GM12878 (cell line): Measurements from ENCODE around the gene OR4D2. TPM values are rescaled to one million over a fixed set of nuclear protein-coding genes. Genes with fewer than 3 reads are reported as not detected.

Source experiments
- ATAC-seq: fragments of 200-7000 bp; cut with Tn5 transposase; 3 replicates; pipeline ENCODE4 v1.9.1; 2020; ENCODE audit warnings: mild to moderate bottlenecking, moderate library complexity
- Bru-seq: library from RNA; stranded (reverse); fragments of 400-500 nt; gene quantifications from one replicate; lab custom pipeline; 2021; lab: Mats Ljungman, UMichigan
- BruChase-seq, 2 experiments: library from RNA; stranded (reverse); fragments of 400-500 nt; gene quantifications; one replicate each; lab custom pipeline; 2021; lab: Mats Ljungman, UMichigan
- BruUV-seq: library from RNA; stranded (reverse); fragments of 400-500 nt; replicated peaks from 2 replicates; lab custom pipeline; 2021; lab: Mats Ljungman, UMichigan
- CTCF ChIA-PET: fragments of 300-600 bp; sonication (Branson Sonifier 250); formaldehyde crosslinking; extraction: SDS; loops from one replicate; lab custom pipeline; 2021; ENCODE audit warnings: inconsistent platforms; lab: Yijun Ruan, JAX
- POLR2A ChIA-PET: fragments of 350-600 bp; formaldehyde crosslinking; extraction: SDS; loops from one replicate; lab custom pipeline; 2021; ENCODE audit warnings: inconsistent platforms; lab: Charles Lee
- RAD21 ChIA-PET: fragments of 300-600 bp; sonication (Branson Sonifier 250); formaldehyde crosslinking; loops from one replicate; lab custom pipeline; 2023; ENCODE audit warnings: antibody characterized with exemption; ENCODE audit not compliant: unreplicated experiment; lab: Charles Lee
- SMC1A ChIA-PET: fragments of 300-600 bp; sonication (Branson Sonifier 250); formaldehyde crosslinking; loops from one replicate; lab custom pipeline; 2023; ENCODE audit not compliant: unreplicated experiment, uncharacterized antibody; lab: Charles Lee
- DNase-seq: peaks from one replicate; pipeline ENCODE4 v3.0.0-alpha.2; 2011; ENCODE audit warnings: low read depth, low spot score
- FAIRE-seq: peaks from 3 replicates; lab custom pipeline; 2011; peaks lifted over from hg19 to GRCh38; lab: Jason Lieb, UNC
- H2AFZ ChIP-seq: 2 replicates; pipeline ENCODE4 v1.6.0; 2011; ENCODE audit warnings: low read depth, low read length, control low read depth; ENCODE audit not compliant: control insufficient read depth
- H3K27ac ChIP-seq: 2 replicates; pipeline ENCODE4 v1.5.1; 2011; ENCODE audit warnings: control low read depth; ENCODE audit not compliant: control insufficient read depth, insufficient read depth
- H3K27me3 ChIP-seq, 2 experiments: replicated peaks in 1 of 2; 2 replicates each; pipeline versions ENCODE4 v1.6.0 to v1.6.1; 2011; ENCODE audit warnings: low read length in 1 of 2; ENCODE audit not compliant: control insufficient read depth in 2 of 2, insufficient read depth in 2 of 2
- H3K36me3 ChIP-seq, 2 experiments: 2 replicates each; pipeline ENCODE4 v1.5.1; 2011; ENCODE audit warnings: low read length in 1 of 2; ENCODE audit not compliant: control insufficient read depth in 2 of 2, insufficient read depth in 2 of 2
- H3K4me1 ChIP-seq: 2 replicates; pipeline ENCODE4 v1.6.1; 2011; ENCODE audit warnings: mild to moderate bottlenecking, low read length, moderate library complexity, mixed read lengths; ENCODE audit not compliant: control insufficient read depth, insufficient read depth
- H3K4me2 ChIP-seq: 2 replicates; pipeline ENCODE4 v1.6.0; 2011; ENCODE audit warnings: control low read depth; ENCODE audit not compliant: control insufficient read depth, insufficient read depth
- H3K4me3 ChIP-seq: fragments of 200-600 bp; sonication (generic); 2 replicates; pipeline ENCODE4 v1.5.1; 2016
- H3K79me2 ChIP-seq: 2 replicates; pipeline ENCODE4 v1.6.0; 2011; ENCODE audit warnings: low read length; ENCODE audit not compliant: control insufficient read depth, insufficient read depth
- H3K9ac ChIP-seq: 2 replicates; pipeline ENCODE4 v1.8.0; 2011; ENCODE audit warnings: low read length, control low read depth, mixed read lengths; ENCODE audit not compliant: control insufficient read depth, insufficient read depth
- H3K9me3 ChIP-seq: replicated peaks from 3 replicates; pipeline ENCODE4 v1.5.1; 2011; ENCODE audit warnings: mild to moderate bottlenecking, low read length; ENCODE audit not compliant: control insufficient read depth, insufficient read depth
- H4K20me1 ChIP-seq: 2 replicates; pipeline ENCODE4 v1.6.0; 2011; ENCODE audit not compliant: control insufficient read depth, insufficient read depth
- CBFB ChIP-seq: IDR thresholded peaks from 2 replicates; pipeline ENCODE4 v1.6.1; 2016; ENCODE audit warnings: antibody characterized with exemption, low read depth
- DPF2 ChIP-seq: fragments of 450-650 bp; IDR thresholded peaks from 2 replicates; pipeline ENCODE4 v1.6.1; 2017; ENCODE audit warnings: mild to moderate bottlenecking
- EP300 ChIP-seq, 2 experiments: fragments of 150-350 bp in 1 of 2; IDR thresholded peaks; 2 replicates each; pipeline ENCODE4 v1.6.1; 2011 to 2012; ENCODE audit warnings: low read depth in 2 of 2, low read length in 2 of 2, borderline replicate concordance in 1 of 2, improper control_type of control experiment in 1 of 2, inconsistent platforms in 1 of 2; ENCODE audit not compliant: control insufficient read depth in 1 of 2
- JUNB ChIP-seq: IDR thresholded peaks from 2 replicates; pipeline ENCODE4 v1.6.1; 2016; ENCODE audit warnings: antibody characterized with exemption, mild to moderate bottlenecking
- LARP7 ChIP-seq: fragments of 450-650 bp; IDR thresholded peaks from 2 replicates; pipeline ENCODE4 v1.6.1; 2017; ENCODE audit warnings: mild to moderate bottlenecking
- NR2F1 ChIP-seq: fragments of 450-650 bp; conservative IDR thresholded peaks from 2 replicates; pipeline ENCODE4 v1.6.1; 2017; ENCODE audit warnings: mild to moderate bottlenecking
- RUNX3 ChIP-seq: IDR thresholded peaks from 2 replicates; pipeline ENCODE4 v1.6.1; 2012; ENCODE audit warnings: low read length, inconsistent platforms
- SMAD5 ChIP-seq: IDR thresholded peaks from 2 replicates; pipeline ENCODE4 v1.6.1; 2016; ENCODE audit warnings: antibody characterized with exemption, low read depth
- SREBF2 ChIP-seq: IDR thresholded peaks from 2 replicates; pipeline ENCODE4 v1.6.1; 2012; ENCODE audit warnings: mild to moderate bottlenecking, low read length
- SRF ChIP-seq, 2 experiments: IDR thresholded peaks; 2 replicates each; pipeline ENCODE4 v1.6.1; 2011; ENCODE audit warnings: low read depth in 2 of 2, low read length in 2 of 2, mild to moderate bottlenecking in 1 of 2, moderate library complexity in 1 of 2
- STAT1 ChIP-seq: fragments of 450-650 bp; conservative IDR thresholded peaks from 2 replicates; pipeline ENCODE4 v1.6.1; 2014; ENCODE audit warnings: antibody characterized with exemption, mild to moderate bottlenecking
- WGBS: methylation state at CpG from one replicate; pipeline ENCODE4 v1.1.6; 2016; ENCODE audit warnings: low lambda C conversion rate; ENCODE audit not compliant: insufficient replicate concordance, insufficient coverage; ENCODE audit errors: missing lambda C conversion rate; 5-methylcytosine and 5-hydroxymethylcytosine counted together
- in situ Hi-C: fragments of 300-500 bp; cut with MboI; formaldehyde crosslinking; loops from 9 replicates; pipeline ENCODE4 v1.14.3; 2018; ENCODE audit warnings: mixed read lengths
- intact Hi-C: fragments of 100-400 bp; cut with micrococcal nuclease; formaldehyde crosslinking; loops from one replicate; pipeline ENCODE4 v1.14.2; 2022; ENCODE audit not compliant: unreplicated experiment
- long read RNA-seq, 2 experiments: library from polyadenylated mRNA; unstranded; transcript quantifications; one replicate each; pipeline ENCODE4 v2.0.0, GENCODE V29; 2019 to 2020
- polyA minus RNA-seq, 3 experiments: library from RNA; depleted of rRNA, polyadenylated mRNA; stranded (reverse); fragments of >200 nt; gene quantifications; 2 replicates each; pipeline ENCODE4 v1.2.3, GENCODE V29; 2011
- polyA plus RNA-seq, 11 experiments: library from polyadenylated mRNA; depleted of rRNA in 4 of 11; unstranded in 6 of 11; stranded (reverse) in 5 of 11; fragments of >200 nt; fragmentation: Nextera tagmentation in 4 of 11; fragmentation: Illumina TruSeq in 1 of 11; extraction: Ambion mirVana in 4 of 11; extraction: Trizol in 1 of 11; gene quantifications; 1 replicate in 1 of 11; 2 replicates in 10 of 11; pipeline versions ENCODE4 v1.2.1 to v1.2.3, GENCODE V29; 2011 to 2016; ENCODE audit warnings: inconsistent platforms in 2 of 11, missing spikeins in 2 of 11, low read depth in 1 of 11
- total RNA-seq, 4 experiments: library from RNA; depleted of rRNA in 3 of 4; stranded (reverse); fragments of >200 nt in 3 of 4; fragmentation: Illumina TruSeq in 1 of 4; extraction: Trizol in 1 of 4; gene quantifications; 2 replicates each; pipeline versions ENCODE4 v1.2.1 to v1.2.3, GENCODE V29; 2013 to 2021
- TF ChIP-seq, protein P1 (sequence below): fragments of 450-650 bp; IDR thresholded peaks from 2 replicates; pipeline ENCODE4 v1.6.1; 2017; ENCODE audit warnings: mild to moderate bottlenecking, moderate library complexity
- TF ChIP-seq, protein P2 (sequence below): fragments of 150-350 bp; IDR thresholded peaks from 2 replicates; pipeline ENCODE4 v1.6.1; 2016; ENCODE audit warnings: low read depth, low read length
- TF ChIP-seq, protein P3 (sequence below): fragments of 150-350 bp; IDR thresholded peaks from 2 replicates; pipeline ENCODE4 v1.6.1; 2014; ENCODE audit warnings: mild to moderate bottlenecking, low read depth, low read length

The OR4D2 gene
- not detected in 2 replicates for total RNA-seq (2013; cell fraction: nucleolus; rRNA removed)
- total RNA-seq (2014; rRNA removed) (not detected in 2 replicates), total RNA-seq (2014; rRNA removed; fragmentation: Illumina TruSeq; extraction: Trizol) (not detected in 2 replicates), total RNA-seq (2021) (not detected in 2 replicates), polyA plus RNA-seq (2011; rRNA removed) (not detected in 2 replicates), polyA plus RNA-seq (2014; fragmentation: Illumina TruSeq; extraction: Trizol) (not detected in 2 replicates), polyA plus RNA-seq (2014; fragmentation: Nextera tagmentation; extraction: Ambion mirVana) (under 1 TPM in 1 of 2 experiments, not detected in 1; 0.04 TPM), polyA plus RNA-seq (2014; rRNA removed) (not detected in 2 replicates), polyA plus RNA-seq (2016; fragmentation: Nextera tagmentation; extraction: Ambion mirVana) (not detected), polyA minus RNA-seq (2011; rRNA and poly(A)+ RNA removed) (not detected in 2 replicates), Bru-seq, nascent RNA (not detected), BruChase-seq, experiment 1, labeled RNA remaining after a 6-hour chase (not detected), BruChase-seq, experiment 2, labeled RNA remaining after a 2-hour chase (not detected)
- not detected for polyA plus RNA-seq (2011; ENCODE audit: low read depth)
- polyA plus RNA-seq (2011; cell fraction: cytosol; rRNA removed), result not detected in 2 replicates
- not detected in 2 replicates for polyA plus RNA-seq (2011; cell fraction: nucleus; rRNA removed)
- polyA plus RNA-seq (2012), result not detected in 2 replicates
- not detected in 2 replicates for polyA minus RNA-seq (2011; cell fraction: cytosol; rRNA and poly(A)+ RNA removed)
- polyA minus RNA-seq (2011; cell fraction: nucleus; rRNA and poly(A)+ RNA removed), result not detected in 2 replicates
- long read RNA-seq, experiment 1, result 0 reads
- long read RNA-seq, experiment 2, result 0 reads

DNA sequence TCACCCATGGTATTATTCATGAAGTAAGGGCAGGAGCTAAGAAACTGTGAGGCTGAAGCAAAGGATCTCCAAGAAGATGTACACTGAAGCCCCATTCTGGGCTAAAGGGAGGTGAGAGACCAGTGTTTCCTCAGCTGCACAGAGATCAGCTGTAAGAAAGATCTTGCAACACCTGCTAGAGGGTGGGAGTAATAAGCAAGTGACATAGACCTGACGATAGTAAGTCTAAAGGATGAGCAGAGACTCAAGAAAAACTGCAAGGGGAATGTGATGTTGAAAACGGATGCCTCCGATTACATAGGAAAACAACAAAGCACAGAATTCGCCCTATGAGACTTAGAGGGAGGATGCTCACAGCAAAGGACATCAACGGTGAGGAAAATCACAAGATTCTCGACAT lies at the start of gene OR4D2:
TSS of gene OR4D2 (plus strand) at position 301 of the 400 bp plus-strand sequence. CDS start 2,674 bp downstream, outside the sequence.
- POLR2A ChIA-PET, result no interaction called here
- FAIRE-seq, result no peak
- TF ChIP-seq SMAD5 (no peak), NR2F1 (no peak), SRF (IDR thresholded peaks at IDR 0.05; ENCODE audit: low read depth in 2 of 2, low read length in 2 of 2) (no peak), RUNX3 (no peak), EP300 (IDR thresholded peaks at IDR 0.05; ENCODE audit: borderline replicate concordance in 1 of 2, control insufficient read depth in 1 of 2, low read depth in 2 of 2, low read length in 2 of 2) (no peak), DPF2 (no peak), SREBF2 (no peak), JUNB (no peak), STAT1 (no peak), LARP7 (no peak), CBFB (no peak)
- TF ChIP-seq, protein P1, sequence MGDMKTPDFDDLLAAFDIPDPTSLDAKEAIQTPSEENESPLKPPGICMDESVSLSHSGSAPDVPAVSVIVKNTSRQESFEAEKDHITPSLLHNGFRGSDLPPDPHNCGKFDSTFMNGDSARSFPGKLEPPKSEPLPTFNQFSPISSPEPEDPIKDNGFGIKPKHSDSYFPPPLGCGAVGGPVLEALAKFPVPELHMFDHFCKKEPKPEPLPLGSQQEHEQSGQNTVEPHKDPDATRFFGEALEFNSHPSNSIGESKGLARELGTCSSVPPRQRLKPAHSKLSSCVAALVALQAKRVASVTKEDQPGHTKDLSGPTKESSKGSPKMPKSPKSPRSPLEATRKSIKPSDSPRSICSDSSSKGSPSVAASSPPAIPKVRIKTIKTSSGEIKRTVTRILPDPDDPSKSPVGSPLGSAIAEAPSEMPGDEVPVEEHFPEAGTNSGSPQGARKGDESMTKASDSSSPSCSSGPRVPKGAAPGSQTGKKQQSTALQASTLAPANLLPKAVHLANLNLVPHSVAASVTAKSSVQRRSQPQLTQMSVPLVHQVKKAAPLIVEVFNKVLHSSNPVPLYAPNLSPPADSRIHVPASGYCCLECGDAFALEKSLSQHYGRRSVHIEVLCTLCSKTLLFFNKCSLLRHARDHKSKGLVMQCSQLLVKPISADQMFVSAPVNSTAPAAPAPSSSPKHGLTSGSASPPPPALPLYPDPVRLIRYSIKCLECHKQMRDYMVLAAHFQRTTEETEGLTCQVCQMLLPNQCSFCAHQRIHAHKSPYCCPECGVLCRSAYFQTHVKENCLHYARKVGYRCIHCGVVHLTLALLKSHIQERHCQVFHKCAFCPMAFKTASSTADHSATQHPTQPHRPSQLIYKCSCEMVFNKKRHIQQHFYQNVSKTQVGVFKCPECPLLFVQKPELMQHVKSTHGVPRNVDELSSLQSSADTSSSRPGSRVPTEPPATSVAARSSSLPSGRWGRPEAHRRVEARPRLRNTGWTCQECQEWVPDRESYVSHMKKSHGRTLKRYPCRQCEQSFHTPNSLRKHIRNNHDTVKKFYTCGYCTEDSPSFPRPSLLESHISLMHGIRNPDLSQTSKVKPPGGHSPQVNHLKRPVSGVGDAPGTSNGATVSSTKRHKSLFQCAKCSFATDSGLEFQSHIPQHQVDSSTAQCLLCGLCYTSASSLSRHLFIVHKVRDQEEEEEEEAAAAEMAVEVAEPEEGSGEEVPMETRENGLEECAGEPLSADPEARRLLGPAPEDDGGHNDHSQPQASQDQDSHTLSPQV, result no peak
- TF ChIP-seq, protein P2, sequence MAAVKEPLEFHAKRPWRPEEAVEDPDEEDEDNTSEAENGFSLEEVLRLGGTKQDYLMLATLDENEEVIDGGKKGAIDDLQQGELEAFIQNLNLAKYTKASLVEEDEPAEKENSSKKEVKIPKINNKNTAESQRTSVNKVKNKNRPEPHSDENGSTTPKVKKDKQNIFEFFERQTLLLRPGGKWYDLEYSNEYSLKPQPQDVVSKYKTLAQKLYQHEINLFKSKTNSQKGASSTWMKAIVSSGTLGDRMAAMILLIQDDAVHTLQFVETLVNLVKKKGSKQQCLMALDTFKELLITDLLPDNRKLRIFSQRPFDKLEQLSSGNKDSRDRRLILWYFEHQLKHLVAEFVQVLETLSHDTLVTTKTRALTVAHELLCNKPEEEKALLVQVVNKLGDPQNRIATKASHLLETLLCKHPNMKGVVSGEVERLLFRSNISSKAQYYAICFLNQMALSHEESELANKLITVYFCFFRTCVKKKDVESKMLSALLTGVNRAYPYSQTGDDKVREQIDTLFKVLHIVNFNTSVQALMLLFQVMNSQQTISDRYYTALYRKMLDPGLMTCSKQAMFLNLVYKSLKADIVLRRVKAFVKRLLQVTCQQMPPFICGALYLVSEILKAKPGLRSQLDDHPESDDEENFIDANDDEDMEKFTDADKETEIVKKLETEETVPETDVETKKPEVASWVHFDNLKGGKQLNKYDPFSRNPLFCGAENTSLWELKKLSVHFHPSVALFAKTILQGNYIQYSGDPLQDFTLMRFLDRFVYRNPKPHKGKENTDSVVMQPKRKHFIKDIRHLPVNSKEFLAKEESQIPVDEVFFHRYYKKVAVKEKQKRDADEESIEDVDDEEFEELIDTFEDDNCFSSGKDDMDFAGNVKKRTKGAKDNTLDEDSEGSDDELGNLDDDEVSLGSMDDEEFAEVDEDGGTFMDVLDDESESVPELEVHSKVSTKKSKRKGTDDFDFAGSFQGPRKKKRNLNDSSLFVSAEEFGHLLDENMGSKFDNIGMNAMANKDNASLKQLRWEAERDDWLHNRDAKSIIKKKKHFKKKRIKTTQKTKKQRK, result no peak
- TF ChIP-seq, protein P3, sequence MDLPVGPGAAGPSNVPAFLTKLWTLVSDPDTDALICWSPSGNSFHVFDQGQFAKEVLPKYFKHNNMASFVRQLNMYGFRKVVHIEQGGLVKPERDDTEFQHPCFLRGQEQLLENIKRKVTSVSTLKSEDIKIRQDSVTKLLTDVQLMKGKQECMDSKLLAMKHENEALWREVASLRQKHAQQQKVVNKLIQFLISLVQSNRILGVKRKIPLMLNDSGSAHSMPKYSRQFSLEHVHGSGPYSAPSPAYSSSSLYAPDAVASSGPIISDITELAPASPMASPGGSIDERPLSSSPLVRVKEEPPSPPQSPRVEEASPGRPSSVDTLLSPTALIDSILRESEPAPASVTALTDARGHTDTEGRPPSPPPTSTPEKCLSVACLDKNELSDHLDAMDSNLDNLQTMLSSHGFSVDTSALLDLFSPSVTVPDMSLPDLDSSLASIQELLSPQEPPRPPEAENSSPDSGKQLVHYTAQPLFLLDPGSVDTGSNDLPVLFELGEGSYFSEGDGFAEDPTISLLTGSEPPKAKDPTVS, result no peak

More for the DNA sequence above, at the start of gene OR4D2:
- H4K20me1 ChIP-seq, result no peaks in the 10 kb centered on the region
- H3K79me2 ChIP-seq, result no peaks in the 10 kb centered on the region
- intact Hi-C loops, result no loop called here
- SMC1A ChIA-PET, result no interaction called here
- no peak within 1 kb of the TSS for H3K4me2 ChIP-seq
- H2AFZ ChIP-seq, result no peak within 1 kb of the TSS
- WGBS, result 16% methylated on average over 6 of the region's 6 CpGs
- RAD21 ChIA-PET, result no interaction called here
- H3K4me1 ChIP-seq, result no peaks in the 10 kb centered on the region
- no peak within 1 kb of the TSS for H3K4me3 ChIP-seq
- CTCF ChIA-PET, result interaction anchor here (0.7 kb wide), 1 partner anchor 1345 kb away, joined by 3 read pairs; no protein-coding TSS in a partner anchor
- ATAC-seq (no peak), DNase-seq (no peak)
- no peaks in the 10 kb centered on the region for H3K36me3 ChIP-seq
- H3K27me3 ChIP-seq, result no peaks in the 10 kb centered on the region; a peak in 3 of 4 replicates
- no peak within 1 kb of the TSS for H3K9ac ChIP-seq
- BruUV-seq, result no TSS peak
- in situ Hi-C loops, result no loop called here
- no peak within 1 kb of the TSS for H3K27ac ChIP-seq
- H3K9me3 ChIP-seq, result no peaks in the 10 kb centered on the region
